Activated T-cell treated with anti-CD3 and anti-CD28 coated beads for 48 hours (primary cell): ENCODE results near the gene JPH2.
A peak's percentile ranks its signal among the peaks of the same experiment; 100 is the strongest.

Experiments used
- DNase-seq: peaks from one replicate; pipeline ENCODE4 v3.0.0-alpha.2; 2020; ENCODE audit warnings: low read depth

JPH2 gene

DNA sequence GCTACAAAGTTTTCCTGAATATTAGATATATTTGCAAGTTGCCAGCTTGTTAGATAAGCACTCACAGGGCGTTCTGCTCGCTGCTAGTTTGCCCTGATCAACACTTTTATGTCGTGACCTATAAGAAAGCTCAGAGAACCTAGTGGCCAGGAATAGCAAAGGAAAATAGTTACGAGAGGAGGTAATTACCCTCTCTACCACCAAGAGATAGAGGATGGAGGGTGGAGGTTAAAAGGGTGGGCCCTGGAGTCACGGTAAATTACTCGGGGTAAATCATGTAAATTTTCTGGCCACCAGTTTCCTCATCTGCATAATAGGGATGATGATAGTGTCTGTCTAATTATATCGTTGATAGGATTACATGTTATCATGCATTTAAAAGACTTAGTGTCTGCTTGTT is 87.2 kb downstream of the JPH2 start:
- no peak for DNase-seq

DNA sequence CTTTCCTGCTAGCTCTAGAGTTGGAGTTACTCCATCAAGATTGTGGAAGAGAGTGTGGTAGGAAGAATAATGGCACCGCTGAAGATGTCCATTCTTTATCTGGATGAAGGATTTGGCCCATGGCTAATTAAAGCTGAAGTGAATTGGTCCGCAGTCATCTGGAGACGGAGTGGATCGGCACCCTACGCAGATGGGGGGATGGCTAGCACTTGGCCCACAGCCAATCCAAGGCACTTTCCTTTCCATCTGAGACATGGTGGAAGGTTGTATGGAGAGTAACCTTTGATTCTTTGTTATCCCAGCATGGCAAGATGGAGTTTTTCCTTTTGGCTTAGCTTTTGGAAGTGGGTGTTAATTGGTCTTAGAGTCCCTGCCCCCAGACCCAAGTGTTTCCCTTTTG is 88.3 kb downstream of the JPH2 start:
- DNase-seq, result no peak

DNA sequence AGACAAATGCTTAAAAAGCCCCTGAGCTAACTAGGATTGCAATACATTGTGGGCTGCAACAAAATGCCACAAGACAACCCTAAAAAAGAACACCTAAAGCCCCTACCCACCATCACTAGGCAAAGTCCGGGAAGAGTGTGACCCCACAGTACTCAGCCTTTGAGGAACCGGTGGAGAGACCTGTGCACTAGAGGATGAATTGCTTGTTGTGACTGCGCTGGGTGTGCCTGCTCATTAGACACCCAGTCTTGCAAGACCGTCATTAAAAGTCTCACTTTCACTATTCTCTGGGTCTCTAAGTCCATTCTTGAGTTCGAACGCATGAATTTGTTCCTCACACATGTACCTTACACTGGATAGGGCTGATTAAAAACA is 88.7 kb downstream of the JPH2 start:
- no peak for DNase-seq

DNA sequence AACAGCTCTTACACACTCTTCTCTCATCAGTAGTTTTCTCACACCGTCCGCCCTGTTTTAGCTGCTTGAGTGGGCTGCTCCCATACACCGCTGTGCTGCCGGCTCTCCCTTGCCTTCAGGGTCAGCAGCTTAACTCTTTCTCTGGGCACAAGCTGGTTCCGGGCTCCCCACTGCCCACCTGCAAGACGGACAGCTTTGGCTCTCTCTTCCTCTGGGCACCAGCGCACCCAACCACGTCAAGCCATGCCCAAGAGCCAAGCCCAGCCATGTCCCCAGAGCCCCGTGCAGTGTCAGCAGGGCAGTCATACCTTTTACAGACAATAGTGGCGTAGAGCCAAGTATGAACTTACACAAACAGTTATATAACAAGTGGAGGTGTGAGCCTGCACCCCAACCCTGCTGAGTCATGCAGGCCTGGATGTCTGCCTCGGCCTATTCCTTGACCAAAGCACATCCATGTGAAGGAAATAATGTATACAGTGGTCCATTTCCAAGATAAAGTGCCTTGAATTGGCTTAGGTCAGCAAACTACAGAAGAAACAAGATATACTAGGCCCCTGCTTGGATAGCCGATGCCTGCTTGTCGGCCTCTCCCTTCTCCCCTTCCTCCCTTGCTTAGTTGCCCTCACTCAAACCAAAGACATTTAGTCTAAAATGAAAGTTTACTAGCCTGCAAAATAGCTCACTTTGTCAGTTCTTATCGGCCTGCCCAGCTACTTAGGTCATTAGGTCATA is 89.3 kb downstream of the JPH2 start:
- DNase-seq, result no peak

- DNase-seq, result no peak
These were observed 91.2 kb downstream of the JPH2 start for GRCh38 chr20:44095831-44096230.

GRCh38 chr20:44093249-44093582 is 93.8 kb downstream of the JPH2 start:
- no peak for DNase-seq

- DNase-seq, result no peak
These were observed 94.3 kb downstream of the JPH2 start for GRCh38 chr20:44092551-44093248.

DNA sequence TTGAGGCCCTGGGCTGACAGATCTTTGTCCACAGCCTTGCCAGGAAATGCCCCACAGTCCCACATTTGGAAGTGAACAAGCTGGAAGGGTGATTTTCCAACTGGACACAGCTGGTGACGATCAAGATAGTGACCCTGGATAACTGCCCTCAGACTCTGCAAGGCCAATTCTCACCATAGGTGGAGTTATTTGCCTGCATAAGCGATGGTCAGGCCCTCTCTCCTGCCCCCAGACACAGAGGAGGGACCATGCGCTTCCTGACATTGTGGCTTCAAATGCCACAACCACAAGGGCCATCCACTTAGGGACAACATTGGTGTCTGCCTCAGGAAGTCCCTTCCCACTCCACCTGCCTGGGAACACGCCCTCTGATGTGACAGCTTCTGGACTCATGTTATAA is 96.0 kb downstream of the JPH2 start:
- DNase-seq, result no peak

GRCh38 chr20:44089987-44090674 is 96.9 kb downstream of the JPH2 start:
- DNase-seq, result no peak

DNA sequence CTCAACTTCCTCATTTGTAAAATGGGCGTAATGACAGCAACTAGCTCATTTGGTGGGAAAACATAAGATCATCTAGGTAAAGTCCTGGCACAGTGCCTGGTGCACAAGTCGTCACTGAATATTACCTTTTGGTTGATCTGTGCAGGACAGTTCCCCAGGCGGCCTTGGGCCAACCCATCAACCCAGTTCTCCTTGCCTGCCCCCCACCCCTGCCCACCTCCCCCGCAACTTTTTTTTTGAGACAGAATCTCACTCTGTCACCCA is 99.2 kb downstream of the JPH2 start:
- no peak for DNase-seq

- DNase-seq, result no peak
These were observed 99.7 kb downstream of the JPH2 start for GRCh38 chr20:44087051-44087856.

- no peak for DNase-seq
These were observed 101.2 kb downstream of the JPH2 start for GRCh38 chr20:44085616-44086434.

GRCh38 chr20:44084891-44085290 is 102.1 kb downstream of the JPH2 start:
- no peak for DNase-seq

DNA sequence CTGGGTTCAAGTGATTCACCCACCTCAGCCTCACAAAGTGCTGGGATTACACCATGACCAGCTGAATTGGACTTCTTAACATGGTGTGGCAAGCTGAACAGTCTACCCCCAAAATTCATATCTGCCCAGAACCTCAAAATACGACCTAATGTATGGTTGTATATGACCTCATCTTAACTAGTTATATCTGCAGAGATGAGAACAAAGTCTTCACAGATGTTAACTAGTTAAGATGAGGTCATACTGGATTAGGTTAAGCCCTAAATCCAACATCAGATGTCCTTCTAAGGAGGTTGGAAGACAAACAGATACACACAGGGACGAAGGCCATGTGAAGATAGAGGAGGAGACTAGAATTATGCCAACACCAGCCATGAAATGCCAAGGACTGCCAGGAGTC is 102.5 kb downstream of the JPH2 start:
- no peak for DNase-seq

DNA sequence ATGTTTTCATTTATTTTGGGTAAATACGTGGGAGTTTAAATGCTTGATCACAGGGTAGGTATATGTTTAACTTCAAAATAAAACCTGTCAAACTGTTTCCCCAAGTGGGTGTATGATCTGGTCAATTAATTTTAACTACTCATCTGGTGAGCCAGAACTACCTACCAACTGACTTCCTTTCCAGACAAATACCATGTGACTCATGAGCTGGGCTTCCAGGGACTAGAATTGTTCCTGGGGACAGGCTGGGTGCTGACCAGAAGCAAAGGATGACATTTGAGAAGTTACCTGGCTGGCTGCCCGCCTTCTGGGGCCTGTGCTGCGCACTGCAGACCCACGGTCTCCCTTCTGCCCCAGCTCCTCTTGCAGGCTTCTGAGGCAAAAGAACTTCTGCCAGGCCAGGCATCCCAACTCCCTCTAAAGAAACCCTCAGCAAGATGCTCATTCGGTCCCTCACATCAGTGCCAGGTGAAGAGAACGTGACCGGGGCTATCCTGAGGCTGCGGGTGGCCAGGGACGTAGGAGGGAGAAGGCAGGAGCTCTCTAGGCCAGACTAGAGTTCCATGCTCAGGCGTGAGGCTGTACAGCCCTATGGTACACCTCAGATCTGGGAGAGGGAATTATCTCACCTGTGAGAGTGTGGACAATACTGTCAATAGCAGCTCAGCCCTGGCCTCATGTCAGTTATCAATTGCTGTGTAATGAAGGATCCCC is 103.6 kb downstream of the JPH2 start:
- no peak for DNase-seq

DNA sequence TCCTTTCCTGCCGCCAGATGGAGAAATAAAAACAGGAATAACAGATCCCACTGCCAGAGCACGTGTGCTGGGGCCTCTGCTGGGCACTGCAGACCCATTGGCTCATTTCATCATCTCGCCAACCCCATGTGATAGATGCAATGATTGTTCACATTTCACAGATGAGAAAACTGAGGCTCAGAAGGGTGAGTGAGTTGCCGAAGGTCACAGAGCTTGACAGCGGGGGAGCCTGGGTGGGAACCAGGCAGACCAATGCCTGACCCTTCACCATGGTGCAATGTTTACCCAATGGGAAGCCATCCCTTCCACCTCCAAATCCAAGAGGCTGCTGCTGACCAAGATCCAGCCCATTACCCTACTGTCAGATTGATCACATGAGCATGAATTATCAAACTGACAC is 105.1 kb downstream of the JPH2 start:
- no peak for DNase-seq

GRCh38 chr20:44081476-44081875 is 105.5 kb downstream of the JPH2 start:
- DNase-seq, result no peak

GRCh38 chr20:44080646-44081267 is 106.2 kb downstream of the JPH2 start:
- peak; percentile 57 for DNase-seq

DNA sequence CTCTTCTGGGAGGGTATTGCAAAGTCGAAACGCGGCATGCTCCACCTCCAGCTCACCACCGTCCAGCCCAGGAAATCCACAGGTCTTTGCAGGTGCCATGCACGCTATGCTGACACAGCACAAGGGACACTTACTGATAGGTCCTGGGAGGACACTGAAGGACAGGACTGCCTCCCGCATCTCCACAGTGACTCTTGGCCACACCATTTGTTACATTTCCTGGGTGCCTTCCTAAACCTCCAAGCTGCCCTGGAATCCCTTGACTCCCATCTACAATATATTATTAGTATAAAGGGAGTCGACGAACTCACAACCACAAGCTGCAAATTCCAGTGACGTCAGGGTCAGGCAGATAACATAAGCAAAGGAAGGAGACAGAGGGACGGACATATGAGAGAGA is 106.9 kb downstream of the JPH2 start:
- no peak for DNase-seq

DNA sequence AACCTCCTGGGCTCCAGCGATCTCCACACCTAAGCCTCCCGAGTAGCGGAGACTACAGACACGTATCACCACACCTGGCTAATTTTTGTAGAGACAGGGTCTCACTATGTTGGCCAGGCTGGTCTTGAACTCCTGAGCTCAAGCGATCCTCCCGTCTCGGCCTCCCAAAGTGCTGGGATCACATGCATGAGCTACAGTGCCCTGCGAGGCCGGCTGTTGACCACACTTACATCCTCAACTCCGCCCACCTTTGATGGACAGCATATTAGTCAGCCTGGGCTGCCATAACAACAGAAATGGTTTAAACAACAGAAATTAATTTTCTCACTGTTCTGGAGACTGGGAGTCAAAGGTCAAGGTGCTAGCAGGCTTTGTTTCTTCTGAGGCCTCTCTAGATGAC is 107.7 kb downstream of the JPH2 start:
- DNase-seq, result no peak

GRCh38 chr20:44075950-44076232 is 111.1 kb downstream of the JPH2 start:
- no peak for DNase-seq
